GM21367 (cell line): Measurements from ENCODE around the gene ACVR1C.
"Not testable (repeated sequence)": the region's sequence is repeated elsewhere in the genome, so short reads cannot be mapped to it uniquely, and the experiment has no call there.

Experiments used
- ATAC-seq: cut with Tn5 transposase; IDR thresholded peaks from one replicate; pipeline ENCODE4 v1.9.1; 2021; ENCODE audit not compliant: unreplicated experiment

The ACVR1C gene

DNA sequence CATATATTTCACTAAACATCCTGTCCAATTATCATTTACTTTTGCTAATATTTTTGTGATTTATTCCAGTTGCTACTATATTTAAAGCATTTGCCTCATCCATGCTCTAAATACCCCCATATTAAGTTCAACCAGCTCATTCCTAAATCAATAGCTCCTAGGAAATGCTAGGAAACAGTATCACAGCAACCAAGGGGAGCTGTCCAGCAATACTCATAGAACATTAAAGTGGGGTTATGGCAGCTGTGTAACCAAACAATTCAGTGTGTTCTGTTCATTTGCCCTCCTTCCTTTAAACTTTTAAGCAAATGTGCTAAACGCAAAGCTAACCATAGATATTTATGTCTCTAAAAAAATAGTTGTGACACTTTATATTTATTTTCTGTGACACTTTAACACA is 41.1 kb downstream of the ACVR1C start:
- no peak for ATAC-seq

DNA sequence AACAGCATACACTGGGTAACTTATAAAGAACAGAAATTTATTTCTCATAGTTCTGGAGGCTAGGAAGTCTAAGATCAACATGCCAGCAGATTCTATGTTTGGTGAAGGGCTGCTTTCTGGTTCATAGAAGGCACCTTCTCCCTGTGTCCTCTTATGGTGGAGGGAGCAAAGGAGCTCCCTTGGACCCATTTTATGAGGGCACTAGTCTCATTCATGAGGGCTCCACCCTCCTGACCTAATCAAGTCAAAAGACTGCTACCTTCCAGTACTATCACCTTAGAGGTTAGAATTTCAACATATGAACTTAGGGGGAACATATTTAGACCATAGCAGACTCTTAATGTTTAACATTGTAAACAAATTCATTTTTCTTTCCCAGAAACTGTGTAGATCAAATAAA is 54.5 kb downstream of the ACVR1C start:
- no peak for ATAC-seq

DNA sequence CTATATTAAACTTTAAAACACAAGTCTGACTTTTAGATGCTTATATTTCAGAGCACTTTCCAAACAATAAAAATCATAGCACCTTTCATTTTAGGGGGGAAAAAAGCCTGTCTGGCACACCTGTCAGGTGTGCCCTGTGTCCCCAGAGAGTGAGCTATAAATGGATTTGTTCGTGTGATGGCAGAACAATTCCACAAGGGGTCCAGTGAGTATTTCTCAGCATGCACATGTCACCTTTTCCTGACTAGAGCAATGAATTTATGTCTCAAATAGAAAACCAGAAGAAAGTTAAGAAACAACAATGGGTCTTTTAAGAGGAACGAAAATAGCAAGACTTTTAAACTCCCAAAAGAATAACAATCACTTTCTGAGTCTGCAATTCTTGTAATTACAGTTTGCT is 55.9 kb downstream of the ACVR1C start:
- ATAC-seq: peak; percentile 70

DNA sequence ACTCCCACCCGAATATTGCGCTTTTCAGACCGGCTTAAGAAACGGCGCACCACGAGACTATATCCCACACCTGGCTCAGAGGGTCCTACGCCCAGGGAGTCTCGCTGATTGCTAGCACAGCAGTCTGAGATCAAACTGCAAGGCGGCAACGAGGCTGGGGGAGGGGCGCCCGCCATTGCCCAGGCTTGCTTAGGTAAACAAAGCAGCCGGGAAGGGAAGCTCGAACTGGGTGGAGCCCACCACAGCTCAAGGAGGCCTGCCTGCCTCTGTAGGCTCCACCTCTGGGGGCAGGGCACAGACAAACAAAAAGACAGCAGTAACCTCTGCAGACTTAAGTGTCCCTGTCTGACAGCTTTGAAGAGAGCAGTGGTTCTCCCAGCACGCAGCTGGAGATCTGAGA is 62.0 kb downstream of the ACVR1C start:
- ATAC-seq: not testable (repeated sequence)

DNA sequence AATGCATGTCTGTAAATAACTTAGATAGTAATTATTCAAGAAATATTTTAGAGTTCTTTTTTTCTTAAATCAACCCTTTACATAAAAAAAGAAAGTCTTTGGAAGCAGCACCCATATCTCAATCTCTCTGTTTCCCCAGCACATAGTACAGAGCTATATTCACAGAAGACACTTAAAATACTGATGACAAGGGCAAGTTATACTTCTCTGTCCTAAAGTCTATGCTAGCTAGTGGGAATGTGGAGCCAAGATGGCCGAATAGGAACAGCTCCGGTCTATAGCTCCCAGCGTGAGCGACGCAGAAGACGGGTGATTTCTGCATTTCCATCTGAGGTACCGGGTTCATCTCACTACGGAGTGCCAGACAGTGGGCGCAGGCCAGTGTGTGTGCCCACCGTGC is 62.6 kb downstream of the ACVR1C start:
- not testable (repeated sequence) for ATAC-seq

DNA sequence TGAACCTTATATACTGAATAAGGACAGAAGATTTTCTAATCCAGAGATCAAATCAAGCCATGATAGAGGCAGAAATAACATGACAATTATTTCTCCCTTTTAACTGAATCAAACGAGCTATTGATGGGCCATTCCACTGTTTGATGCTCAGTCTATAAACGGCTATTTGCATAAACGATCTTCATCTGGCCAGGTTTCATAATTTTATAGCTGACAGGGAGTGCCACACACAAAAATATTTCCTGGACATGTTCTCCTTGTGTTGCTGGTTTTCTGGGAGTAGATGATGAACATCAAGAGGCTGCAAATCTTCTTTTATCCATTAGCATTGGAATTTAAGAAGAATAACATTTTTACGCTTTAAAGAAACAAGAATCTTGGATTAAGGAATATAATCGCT is 63.1 kb downstream of the ACVR1C start:
- ATAC-seq: no peak

DNA sequence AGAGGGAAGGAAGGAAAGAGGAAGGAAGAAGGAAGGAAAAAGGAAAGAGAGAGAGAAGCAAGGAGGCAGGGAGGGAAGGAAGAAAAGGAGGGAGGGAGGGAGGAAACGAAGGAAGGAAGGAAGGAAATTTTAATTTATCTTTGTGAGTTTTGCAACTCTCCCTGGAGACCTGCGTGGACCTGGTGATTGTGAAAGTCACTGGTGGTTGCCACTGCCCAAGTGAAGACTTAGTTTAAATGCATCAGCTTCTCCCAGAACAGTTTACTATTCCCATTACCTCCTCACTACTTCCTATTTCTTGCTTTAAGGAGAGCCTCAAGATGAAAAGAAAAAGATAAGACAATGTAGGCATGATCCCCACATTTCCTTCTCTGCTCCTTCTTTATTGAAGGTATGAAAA is 68.8 kb downstream of the ACVR1C start:
- ATAC-seq: no peak

DNA sequence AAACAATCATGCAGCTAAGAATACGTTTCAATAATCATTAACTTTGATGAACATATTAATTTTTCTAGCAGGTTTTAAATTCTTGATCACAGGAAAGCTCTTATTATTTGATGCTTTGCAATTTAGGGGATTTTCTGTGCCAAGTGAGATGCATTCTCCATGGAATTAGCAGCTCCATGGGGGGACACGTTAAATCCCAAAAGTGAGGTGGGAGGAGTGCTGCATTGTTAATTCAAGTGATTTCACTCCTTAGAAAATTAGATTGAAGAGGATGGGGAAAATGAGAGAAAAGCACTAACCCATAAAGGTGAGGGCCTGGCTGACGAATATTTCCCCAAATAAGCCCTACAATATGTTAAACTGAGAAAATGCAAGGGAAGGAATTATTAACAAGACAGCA is 69.2 kb downstream of the ACVR1C start:
- no peak for ATAC-seq

DNA sequence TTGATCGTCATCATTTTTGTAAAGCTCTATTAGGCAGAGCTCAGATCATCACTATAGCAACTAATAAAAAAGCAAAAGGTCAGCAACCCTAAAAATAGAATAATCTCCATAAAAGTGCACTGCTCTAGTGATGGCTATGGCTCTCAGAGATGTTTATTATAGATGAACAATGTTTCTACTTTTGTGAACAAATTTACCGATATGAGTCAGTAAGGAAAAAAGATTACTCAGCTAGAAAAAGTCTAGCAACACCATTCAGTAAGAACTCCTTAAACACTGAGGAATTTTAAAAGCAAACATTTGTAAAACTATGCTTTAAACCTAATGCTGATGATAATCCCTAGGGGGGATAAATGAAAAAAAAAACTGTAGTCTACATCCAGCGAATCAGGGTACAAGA is 69.6 kb downstream of the ACVR1C start:
- ATAC-seq: no peak

DNA sequence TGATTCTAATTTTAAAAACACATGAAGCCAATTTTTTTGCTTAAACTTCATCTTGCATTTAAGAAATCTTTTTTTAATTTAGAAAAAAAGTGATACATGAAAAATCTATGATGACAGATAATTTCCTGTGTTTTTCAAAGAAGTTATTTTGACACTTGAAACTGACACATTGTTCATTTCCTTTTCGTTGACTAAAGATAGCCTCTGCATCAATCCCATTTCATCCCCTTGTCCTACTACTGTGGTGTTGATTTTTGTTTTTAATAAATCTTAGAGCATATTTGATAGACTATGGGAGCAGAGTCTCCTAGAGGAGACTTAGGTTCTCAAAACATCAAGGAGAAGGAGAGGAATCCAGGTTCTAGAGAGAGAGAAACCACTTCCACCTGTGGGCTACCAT is 70.9 kb downstream of the ACVR1C start:
- no peak for ATAC-seq

DNA sequence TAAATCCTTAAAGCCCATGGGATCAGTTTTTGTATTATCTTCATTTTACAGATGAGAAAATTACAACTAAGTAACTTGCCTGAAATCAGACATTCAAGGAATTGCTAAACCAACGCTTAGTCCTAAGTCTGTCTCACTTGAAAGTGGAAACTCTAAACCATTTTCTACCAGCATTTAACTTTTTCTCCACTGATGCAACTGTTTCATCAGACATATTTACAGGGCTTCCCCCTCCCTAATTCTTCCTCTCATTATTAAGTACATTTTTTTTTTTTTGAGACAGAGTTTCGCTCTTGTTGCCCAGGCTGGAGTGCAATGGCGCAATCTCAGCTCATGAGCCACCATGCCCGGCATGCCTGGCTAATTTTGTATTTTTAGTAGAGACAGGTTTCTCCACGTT is 88.6 kb downstream of the ACVR1C start:
- ATAC-seq: no peak

DNA sequence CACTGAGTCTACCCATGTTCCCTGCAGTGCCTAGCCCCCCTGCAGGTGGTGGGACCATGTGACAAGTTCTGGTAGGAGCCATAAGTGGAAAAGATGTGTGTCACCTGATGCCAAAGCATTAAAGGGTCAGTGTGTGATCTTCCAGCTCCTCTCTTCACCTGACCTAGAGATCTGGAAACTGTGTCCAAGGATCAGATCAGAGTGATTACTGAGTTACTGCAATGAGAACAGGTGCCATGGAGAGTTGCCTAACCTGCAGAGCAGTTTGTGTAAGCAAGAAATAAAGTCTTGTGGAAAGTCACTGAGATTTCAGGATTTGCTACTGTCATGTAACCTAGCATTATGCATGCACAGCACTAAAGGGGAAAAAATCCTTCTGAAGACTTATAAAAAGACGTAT is 90.6 kb downstream of the ACVR1C start:
- ATAC-seq: no peak

DNA sequence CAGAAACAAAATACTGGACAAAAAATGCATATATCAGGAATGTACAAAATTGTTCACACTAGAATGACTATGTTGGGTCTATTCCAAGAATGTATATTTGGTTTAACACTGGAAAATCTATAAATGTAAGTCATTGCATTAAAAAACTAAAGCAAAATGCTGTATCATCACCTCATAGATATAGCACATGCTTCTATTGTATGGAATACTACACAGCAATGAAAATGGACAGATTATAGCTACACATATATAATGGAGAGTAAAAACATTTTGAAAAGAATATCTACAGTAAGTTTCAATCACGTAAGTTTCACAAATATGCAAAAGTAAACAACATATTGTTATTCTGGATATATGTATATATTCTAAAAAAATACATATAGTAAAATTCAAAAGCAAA is 91.8 kb downstream of the ACVR1C start:
- ATAC-seq: no peak

DNA sequence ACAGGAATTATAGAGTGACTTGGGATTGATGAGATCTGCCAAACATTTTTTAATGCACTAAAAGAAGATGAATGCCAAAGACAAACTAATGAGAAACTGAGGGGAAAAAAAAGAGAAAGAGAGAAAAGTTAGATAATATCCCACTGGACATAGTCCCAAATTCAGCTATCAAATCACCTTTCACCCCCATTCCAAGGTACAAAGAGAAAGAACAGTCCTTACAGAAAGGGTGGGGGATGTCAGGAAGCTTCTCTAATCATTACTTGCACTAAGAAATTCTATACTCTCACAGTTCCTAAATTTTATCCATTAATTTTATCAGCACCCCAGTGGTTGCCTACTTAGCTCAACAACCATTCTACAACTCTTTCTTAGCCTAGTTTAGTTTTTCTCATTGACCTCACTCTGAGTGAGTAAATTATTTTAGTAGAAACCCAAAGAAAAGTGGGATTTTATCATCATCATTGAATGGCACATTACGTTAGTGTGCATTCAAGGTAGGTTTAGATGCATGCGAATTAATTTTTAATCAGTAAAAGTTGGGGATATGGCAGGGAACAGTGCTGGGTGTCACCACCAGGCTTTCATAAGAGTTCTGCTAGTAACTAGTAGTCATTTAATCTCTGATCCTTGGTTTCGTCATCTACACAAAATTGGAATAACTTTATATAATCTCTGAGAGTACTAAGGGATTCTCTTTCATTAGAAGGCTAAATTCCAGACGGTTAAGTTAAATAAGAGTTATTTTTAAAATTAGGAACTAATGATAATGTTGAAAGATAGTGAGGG is 99.5 kb downstream of the ACVR1C start:
- no peak for ATAC-seq

DNA sequence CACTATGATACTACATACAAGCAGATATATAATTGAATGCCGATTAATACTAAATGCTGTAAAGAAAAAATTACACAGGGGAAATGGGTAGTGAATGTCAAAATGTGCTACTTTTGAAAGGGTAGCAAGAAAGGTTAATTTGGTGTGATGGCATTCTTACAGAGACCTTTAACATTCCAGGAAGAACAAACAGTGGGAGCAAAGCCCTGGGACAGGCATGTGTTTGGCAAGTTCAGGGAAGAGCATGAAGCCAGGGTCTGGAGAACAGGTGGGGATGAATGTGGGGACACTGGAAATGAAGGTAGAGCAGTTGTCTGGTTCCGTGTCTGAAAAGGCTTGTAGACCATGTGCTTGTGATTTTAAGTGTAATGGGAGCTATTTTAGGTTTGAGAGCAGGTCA is 102.6 kb downstream of the ACVR1C start:
- no peak for ATAC-seq

DNA sequence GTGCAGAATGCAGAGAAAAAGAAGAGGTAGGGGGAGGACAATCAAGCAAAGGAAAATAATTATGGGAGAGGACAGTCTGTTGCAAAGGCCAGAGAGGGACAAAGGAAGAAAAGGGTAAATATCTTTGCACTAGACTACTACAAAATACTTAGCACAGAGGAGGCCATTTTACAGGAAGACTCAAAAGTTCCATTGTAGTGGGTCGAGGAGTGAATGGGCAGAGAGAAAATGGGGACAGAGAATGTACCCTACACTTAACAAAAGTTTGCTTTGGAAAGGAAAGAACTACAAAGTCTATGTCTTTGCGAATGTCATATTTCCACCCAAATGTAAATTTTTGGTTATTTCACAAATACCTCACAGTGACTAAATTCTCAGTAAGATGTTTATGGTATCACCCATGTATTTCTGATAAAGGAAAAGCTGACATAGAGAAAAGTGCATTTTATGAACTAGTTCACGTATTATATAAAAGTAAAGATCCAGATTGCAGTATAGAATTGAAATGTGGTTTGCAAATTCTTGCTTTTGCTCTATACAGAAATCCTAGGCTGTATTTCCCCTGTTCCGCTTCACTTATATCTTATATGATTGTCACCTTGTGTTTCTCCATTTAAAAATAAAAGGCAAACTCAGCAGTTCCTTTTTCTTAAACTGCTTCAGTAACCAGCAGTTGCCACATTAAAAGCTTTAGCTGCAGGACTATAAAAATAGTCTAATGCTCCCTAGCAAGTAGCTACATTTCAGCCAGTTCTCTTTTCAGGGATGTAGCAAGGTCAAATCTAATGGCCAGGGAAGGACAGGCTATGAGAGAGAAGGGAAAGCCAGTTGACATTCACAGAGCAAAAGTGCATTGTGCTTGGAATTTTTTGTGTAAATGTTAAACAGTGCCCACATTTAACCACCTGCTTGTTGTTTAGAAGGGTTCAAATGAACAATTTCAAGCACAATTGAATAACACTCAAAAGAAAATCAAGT is 105.1 kb downstream of the ACVR1C start:
- ATAC-seq: no peak

DNA sequence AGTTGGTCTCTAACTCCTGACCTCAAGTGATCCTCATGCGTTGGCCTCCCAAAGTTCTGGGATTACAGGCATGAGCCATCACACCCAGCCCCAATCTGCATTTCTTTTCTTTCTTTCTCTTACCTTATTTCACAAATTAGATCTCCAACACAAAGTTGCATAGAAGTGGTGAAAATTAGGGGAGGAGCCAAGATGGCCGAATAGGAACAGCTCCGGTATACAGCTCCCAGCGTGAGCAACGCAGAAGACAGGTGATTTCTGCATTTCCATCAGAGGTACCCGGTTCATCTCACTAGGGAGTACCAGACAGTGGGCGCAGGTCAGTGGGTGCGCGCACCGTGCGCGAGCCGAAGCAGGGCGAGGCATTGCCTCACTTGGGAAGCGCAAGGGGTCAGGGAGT is 113.7 kb downstream of the ACVR1C start:
- not testable (repeated sequence) for ATAC-seq

DNA sequence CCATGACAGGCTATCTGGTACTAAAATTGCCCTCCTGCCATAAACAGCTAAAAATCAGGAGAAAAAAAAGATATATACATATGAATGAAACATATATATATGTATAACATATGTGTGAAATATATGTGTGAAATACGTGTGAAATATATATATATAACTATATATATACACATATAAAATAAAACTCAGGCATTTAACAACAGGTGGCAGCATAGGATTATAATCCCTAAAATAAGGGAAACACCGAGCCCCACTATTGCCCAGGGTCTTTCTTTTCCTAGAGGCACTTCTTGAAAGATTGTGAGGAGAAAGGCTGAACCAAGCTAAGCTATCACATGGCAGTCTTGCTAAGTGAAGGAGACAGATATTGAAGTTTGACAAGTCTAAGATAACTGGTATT is 118.9 kb downstream of the ACVR1C start:
- ATAC-seq: no peak

DNA sequence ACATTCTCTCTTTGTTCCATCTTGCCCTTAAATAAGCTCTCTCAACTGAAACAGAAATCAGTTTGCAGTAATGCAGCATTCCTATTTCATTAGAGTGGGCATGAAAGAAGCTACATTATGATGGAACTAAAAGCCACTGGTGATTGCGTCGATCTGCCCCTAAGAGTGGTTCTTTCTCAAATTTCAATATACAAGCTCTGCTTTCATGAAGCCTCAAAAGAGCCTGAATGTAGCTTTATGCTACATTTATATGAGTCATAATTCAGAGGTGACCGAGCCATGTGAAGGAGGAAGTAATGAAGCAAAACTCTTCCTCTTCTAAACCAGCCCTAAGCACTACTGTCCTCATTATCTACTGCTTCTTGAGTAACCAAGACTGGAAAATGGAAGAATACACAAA is 120.0 kb downstream of the ACVR1C start:
- ATAC-seq: no peak

DNA sequence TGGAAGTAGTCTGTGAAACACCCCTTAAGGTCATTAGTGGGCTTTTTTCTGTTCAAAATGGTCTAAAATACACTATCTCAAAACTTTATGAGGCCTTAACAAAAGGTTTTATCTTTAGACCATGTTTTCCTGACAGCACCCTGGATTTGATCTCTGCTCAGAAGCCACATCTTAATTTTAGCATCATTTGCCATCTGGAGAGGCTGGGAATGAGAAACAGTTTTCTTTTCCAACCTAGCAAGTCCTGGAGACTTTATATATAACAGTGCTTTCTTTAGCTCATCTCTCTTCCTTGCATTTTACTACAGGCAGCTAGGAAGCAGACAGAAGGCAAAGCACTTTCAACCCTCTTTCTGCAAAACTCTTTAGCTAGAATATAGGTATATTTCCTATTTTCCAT is 122.1 kb downstream of the ACVR1C start:
- ATAC-seq: no peak

DNA sequence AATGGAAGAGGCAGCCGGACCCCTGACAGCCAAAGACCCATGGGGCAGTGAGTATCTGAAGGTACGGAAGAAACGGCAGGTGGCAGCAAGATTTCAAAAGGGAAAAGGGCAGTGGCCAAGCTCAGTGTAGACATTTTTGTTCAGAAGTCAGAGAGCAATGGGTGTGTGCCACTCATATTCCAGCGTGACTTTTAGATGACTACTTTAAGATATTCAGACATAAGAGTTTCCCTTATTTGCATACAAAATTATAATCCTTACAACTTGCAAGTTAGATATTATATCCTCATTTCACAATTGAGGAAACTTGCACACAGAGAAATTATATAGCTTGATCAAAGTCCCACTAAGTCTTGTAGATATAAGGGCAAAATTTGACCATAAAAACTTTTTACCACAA is 124.0 kb downstream of the ACVR1C start:
- no peak for ATAC-seq

DNA sequence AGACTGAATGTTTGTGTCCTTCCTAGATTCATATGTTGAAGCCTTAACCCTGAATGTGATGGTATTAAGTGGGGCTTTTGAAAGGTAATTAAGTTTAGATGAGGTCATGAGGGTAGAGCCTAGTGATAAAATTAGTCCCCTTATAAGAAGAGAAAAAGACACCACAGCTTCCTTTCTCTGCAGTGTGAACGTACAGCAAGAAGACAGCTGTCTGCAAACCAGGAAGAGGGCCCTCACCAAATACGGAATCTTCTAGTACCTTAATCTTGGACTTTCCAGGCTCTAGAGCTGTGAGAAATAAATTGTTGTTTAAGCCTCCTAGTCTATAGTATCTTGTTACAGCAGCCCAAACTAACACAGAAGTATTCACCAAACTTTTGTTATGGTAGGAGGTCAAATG is 127.6 kb downstream of the ACVR1C start:
- no peak for ATAC-seq
